ENCODE data around the gene TMEM220.

- TF ChIP-seq, protein P1, sequence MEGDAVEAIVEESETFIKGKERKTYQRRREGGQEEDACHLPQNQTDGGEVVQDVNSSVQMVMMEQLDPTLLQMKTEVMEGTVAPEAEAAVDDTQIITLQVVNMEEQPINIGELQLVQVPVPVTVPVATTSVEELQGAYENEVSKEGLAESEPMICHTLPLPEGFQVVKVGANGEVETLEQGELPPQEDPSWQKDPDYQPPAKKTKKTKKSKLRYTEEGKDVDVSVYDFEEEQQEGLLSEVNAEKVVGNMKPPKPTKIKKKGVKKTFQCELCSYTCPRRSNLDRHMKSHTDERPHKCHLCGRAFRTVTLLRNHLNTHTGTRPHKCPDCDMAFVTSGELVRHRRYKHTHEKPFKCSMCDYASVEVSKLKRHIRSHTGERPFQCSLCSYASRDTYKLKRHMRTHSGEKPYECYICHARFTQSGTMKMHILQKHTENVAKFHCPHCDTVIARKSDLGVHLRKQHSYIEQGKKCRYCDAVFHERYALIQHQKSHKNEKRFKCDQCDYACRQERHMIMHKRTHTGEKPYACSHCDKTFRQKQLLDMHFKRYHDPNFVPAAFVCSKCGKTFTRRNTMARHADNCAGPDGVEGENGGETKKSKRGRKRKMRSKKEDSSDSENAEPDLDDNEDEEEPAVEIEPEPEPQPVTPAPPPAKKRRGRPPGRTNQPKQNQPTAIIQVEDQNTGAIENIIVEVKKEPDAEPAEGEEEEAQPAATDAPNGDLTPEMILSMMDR (conservative IDR thresholded peaks at IDR 0.05; ENCODE audit: low read depth, low read length), result no peak
- TF ChIP-seq EZH2phosphoT487 (IDR thresholded peaks at IDR 0.05; ENCODE audit: borderline replicate concordance, low read length), result no peak
Measured at GRCh38 chr17:10742431-10742830, 12.6 kb upstream of the TMEM220 start.
